Cerebellar cortex (tissue), 1 donor: Measurements from ENCODE around the gene ATP2C2.
"Not testable (repeated sequence)": the region's sequence is repeated elsewhere in the genome, so short reads cannot be mapped to it uniquely, and the experiment has no call there.

Experiments used
- DNase-seq: peaks from one replicate; pipeline ENCODE4 v3.0.0-alpha.2; 2015; ENCODE audit warnings: low spot score

ATP2C2 gene

DNA sequence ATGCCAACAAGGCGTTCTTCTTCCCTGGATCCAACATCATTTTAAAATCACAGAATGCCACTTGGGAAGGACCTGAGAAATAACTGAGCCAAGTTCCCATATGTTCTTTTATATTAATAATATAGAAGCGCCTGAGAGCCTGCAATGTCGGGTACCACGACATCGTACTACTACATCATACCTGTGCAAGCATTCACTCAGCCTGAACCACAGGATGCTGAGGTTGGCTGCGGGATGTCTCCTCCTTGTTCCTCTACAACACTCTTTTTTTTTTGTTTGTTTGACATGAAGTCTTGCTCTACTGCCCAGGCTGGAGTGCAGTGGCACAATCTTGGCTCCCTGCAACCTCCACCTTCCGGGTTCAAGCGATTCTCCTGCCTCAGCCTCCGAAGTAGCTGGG is 2.1 kb upstream of the ATP2C2 start:
- no peak for DNase-seq

- no peak for DNase-seq
Measured at GRCh38 chr16:84367297-84367680, 1.0 kb upstream of the ATP2C2 start.

- no peak for DNase-seq
Measured at GRCh38 chr16:84367750-84368307, 509 bp upstream of the ATP2C2 start.

- no peak for DNase-seq
Measured at GRCh38 chr16:84369105-84369504, 767 bp downstream of the ATP2C2 start.

- DNase-seq: no peak
Measured at GRCh38 chr16:84369938-84370627, 1.7 kb downstream of the ATP2C2 start.

- no peak for DNase-seq
Measured at GRCh38 chr16:84370723-84371552, 2.6 kb downstream of the ATP2C2 start.

GRCh38 chr16:84371553-84371865 is 3.2 kb downstream of the ATP2C2 start:
- DNase-seq: no peak

GRCh38 chr16:84373907-84374489 is 5.7 kb downstream of the ATP2C2 start:
- no peak for DNase-seq

DNA sequence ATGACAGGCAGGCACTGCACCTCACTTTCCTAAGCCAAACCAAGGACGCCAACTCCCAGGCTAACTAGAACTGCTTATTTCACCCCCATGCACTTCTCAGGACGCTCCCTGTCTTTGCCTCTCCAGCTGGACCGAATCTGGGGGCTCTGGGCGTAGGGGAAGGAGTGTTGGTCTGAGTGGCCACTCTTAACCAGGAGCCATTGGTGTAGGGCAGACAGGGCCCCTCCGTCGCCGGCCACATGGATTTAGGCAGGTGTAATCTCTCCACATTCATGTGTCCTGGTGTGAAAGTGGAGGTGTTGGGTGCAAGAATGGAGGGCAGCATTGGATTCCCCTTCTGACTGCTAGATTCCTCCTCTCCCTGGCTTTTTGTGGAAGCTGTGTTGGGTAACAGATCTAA is 9.8 kb downstream of the ATP2C2 start:
- no peak for DNase-seq

- DNase-seq: no peak
Measured at GRCh38 chr16:84378567-84378966, 10.2 kb downstream of the ATP2C2 start.

- DNase-seq: no peak
Measured at GRCh38 chr16:84379008-84379708, 10.8 kb downstream of the ATP2C2 start.

DNA sequence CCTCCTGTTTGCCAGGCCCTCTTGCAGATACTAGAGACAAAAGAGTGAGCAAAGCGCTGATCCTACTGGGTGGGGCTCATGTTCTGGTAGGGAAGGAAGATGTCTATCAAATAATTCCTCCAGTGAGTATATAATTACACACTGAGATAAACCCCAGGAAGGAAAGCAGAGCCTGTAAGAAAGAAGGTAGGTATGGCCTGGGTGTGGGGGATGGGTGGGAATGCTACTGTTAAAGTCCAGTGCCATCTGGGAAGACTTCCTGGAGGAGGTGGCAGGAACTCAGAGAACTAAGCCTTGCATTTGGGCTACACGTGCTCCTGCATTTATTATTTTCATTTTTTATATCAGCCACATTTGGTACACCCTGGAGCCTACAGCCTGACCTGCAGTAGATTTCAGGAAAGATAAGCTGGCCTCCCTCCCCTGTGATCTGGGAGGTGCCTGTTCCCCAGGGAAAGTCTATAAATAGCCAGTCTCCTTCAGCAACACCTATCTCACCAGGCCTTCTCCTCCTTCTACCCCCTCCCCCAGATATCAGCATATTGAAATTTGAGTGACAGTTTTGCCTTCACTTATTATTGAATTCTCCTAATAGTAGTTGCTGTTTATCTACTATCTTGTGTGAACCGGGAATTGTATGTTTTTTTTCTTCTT is 11.5 kb downstream of the ATP2C2 start:
- no peak for DNase-seq

DNA sequence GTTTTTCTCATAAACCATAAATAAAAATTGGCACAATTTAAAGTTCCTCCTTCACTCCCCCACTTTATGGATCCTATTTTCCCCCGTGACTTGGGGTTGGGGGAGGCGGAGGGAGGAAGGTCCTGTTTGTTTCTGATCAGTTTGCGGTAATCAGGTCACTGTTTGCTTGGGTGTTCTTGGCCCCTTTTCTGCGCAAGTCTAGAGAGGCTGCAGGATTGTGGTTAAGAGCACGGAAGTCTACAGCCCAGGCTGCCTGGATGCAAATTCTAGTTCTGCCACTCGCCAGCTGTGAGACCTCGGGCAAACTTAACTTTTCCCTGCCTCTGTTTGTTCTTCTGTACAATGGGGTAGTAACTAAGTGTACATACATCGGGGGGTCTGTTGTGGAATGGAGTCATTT is 12.1 kb downstream of the ATP2C2 start:
- DNase-seq: no peak

GRCh38 chr16:84382396-84382795 is 14.1 kb downstream of the ATP2C2 start:
- DNase-seq: no peak

DNA sequence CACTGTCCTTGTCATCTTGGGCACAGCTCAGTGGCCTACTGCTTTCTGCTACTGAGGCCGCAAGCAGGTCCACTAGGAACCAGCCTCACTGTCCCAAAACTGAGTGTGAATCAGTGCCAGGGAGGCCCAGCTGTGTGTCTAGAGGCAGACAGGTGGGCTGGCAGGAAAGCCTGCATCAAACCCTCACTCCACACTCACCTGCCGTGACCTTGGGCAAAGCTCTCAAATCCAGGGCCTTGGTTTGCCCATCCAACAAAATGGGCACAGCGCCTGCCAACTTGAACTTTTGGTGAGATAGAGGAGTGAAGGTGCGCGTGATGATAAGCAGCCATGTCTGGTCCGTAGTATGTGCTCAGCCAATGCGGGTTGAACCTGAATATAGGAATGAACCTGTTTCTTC is 14.8 kb downstream of the ATP2C2 start:
- no peak for DNase-seq

GRCh38 chr16:84386047-84386446 is 17.7 kb downstream of the ATP2C2 start:
- no peak for DNase-seq

GRCh38 chr16:84387021-84387420 is 18.7 kb downstream of the ATP2C2 start:
- no peak for DNase-seq

DNA sequence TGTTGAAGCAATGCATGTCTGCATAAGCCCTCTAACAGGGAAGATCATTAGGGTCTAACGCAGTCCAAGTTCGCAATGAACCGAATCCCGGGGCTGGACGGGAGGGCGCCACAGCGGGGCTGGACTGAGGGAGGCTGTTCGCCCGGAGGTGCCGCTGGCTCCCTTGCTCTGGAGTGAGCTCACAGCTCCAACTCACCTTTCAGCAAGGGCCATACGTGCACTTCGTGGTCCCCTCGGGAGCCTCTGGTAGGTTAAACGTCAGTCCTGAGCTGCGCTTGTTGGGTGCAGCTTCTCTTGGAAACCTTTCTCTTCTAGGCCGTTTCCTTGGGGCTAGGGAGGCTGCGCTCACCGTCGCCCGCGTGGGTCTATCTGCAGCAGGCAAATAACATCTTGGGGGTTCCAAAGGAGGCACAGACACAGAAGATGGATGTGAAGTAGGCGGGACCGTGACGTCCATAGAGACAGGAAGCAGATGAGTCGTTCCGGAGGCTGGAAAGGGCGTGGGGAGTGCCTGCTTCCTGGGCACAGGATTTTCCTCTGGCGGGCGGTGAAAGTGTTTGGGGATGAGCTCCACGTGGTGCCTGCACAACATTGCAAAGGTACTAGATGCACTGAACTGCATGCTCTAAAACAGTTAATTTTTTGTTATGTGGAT is 21.9 kb downstream of the ATP2C2 start:
- DNase-seq: no peak

DNA sequence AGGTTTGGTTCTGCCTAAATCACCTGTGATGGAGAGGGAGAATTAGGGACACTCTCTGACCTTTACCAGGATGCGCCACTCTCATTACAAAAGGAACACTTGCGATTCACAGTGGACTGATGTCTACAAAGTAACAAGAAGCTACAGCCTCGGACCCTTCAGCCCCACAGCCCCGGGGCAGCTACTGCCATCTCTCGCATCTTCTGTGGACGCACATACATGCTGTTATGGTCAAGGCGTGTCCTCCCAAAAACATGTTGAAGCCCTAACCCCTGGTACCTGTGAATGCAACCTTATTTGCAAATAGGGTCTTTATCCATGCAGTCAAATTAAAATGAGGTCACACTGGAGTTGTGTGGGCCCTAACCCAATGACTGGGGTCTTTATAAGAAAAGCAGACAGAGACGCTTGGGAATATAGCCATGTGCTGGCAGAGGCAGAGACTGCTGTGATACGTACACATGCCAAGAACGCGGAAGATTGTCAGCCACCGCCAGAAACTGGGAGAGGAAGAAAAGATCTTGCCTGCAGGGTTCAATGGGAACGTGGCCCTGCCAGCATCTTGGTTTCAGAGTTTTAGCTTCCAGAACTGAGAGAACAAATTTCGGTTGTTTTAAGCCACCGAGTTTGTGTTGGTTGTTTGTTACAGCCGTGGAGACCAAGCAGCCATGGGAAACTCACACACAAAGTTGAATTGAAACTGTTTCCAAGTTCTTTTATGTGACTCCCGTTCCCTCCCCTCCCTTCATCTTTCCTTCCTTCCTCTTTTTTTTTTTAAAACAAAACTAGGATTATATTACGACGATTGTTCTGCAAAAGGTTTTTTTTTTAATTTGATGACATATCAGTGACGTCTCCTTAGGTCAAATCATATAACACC is 23.1 kb downstream of the ATP2C2 start:
- DNase-seq: peak; percentile 22

- DNase-seq: no peak
Measured at GRCh38 chr16:84392031-84392360, 23.7 kb downstream of the ATP2C2 start.

DNA sequence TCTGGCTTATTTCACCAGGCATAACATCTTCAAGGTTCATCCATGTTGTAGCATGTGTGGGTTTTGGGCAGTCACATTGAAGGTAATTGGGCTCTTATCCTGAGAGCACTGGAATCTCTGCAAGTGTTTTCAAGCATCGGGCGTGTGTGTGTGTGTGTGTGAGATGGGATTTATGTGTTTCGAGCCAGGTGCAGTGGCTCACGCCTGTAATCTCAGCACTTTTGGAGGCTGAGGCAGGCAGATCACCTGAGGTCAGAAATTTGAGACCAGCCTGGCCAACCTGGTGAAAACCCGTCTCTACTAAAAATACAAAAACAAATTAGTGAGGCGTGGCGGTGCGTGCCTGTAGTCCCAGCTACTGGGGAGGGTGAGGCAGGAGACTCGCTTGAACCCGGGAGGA is 27.7 kb downstream of the ATP2C2 start:
- not testable (repeated sequence) for DNase-seq
